NB4 (cell line): ENCODE results near the gene SLC38A5.

Source experiments
- POLR2A ChIP-seq: IDR thresholded peaks from 2 replicates; pipeline ENCODE4 v1.6.1; 2011; ENCODE audit warnings: mild to moderate bottlenecking; ENCODE audit not compliant: insufficient read length; ENCODE audit errors: extremely low read depth
- TF ChIP-seq, protein P1 (sequence below): IDR thresholded peaks from one replicate; pipeline ENCODE4 v1.5.1; 2012; ENCODE audit warnings: low read depth, low read length
- TF ChIP-seq, protein P2 (sequence below): IDR thresholded peaks from 2 replicates; pipeline ENCODE4 v1.6.1; 2011; ENCODE audit warnings: low read depth, low read length

DNA sequence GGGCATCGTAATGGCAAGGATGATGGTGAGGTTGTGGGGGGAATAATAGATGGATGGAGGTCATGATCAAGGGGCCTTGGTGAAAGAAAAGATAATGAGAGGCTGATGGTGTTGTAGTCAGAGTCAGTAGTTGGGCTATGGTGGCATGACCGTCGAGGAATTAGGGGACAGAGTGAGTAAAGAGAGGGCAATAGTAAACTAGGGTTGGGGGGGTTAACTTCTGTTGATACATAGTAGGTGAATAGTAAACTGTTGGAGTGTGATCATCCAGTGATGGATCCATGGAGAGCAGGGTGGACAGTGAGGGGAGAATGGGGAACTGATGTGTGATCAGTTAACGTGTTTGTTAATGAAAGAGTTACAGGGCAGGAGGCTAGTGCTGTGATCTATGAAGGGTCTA is 6.9 kb upstream of the SLC38A5 start:
- TF ChIP-seq, protein P1, sequence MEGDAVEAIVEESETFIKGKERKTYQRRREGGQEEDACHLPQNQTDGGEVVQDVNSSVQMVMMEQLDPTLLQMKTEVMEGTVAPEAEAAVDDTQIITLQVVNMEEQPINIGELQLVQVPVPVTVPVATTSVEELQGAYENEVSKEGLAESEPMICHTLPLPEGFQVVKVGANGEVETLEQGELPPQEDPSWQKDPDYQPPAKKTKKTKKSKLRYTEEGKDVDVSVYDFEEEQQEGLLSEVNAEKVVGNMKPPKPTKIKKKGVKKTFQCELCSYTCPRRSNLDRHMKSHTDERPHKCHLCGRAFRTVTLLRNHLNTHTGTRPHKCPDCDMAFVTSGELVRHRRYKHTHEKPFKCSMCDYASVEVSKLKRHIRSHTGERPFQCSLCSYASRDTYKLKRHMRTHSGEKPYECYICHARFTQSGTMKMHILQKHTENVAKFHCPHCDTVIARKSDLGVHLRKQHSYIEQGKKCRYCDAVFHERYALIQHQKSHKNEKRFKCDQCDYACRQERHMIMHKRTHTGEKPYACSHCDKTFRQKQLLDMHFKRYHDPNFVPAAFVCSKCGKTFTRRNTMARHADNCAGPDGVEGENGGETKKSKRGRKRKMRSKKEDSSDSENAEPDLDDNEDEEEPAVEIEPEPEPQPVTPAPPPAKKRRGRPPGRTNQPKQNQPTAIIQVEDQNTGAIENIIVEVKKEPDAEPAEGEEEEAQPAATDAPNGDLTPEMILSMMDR: no peak
- TF ChIP-seq, protein P2, sequence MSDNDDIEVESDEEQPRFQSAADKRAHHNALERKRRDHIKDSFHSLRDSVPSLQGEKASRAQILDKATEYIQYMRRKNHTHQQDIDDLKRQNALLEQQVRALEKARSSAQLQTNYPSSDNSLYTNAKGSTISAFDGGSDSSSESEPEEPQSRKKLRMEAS: no peak
- no peak for TF ChIP-seq POLR2A
